ENCODE measurements around the gene AKTIP. TPM values are rescaled to one million over a fixed set of nuclear protein-coding genes. Genes with fewer than 3 reads are reported as not detected.

AKTIP gene
- polyA plus RNA-seq, 1 donor from 2014 or later = 68.6 TPM

GRCh38 chr16:53494636-53495035 lies 8.4 kb downstream of the AKTIP start:
- TF ChIP-seq EZH2 (IDR thresholded peaks at IDR 0.05; ENCODE audit: borderline replicate concordance, insufficient read depth, low read length, poor library complexity, severe bottlenecking) = no peak
- no peak for TF ChIP-seq CTCF (IDR thresholded peaks at IDR 0.05; ENCODE audit: poor library complexity, severe bottlenecking)
- TF ChIP-seq REST (IDR thresholded peaks at IDR 0.05; ENCODE audit: borderline replicate concordance) = no peak
- no peak for TF ChIP-seq SMC3 (conservative IDR thresholded peaks at IDR 0.05; ENCODE audit: poor library complexity)
- no peak for TF ChIP-seq EP300 (conservative IDR thresholded peaks at IDR 0.05; ENCODE audit: poor library complexity, severe bottlenecking)
- no peak for TF ChIP-seq MXI1 (conservative IDR thresholded peaks at IDR 0.05; ENCODE audit: poor library complexity, severe bottlenecking)
- no peak for TF ChIP-seq RAD21 (conservative IDR thresholded peaks at IDR 0.05)
- TF ChIP-seq POLR2AphosphoS5 (IDR thresholded peaks at IDR 0.05) = no peak
- TF ChIP-seq TAF1 (IDR thresholded peaks at IDR 0.05; ENCODE audit: low read depth) = no peak
- Histone ChIP-seq H3K4me3 (ENCODE audit: low read length) (no peak overlapping the region), H3K9me3 (ENCODE audit: low read length) (no peaks in the 10 kb centered on the region), H3K9me2 (ENCODE audit: insufficient read depth, low read length) (no peaks in the 10 kb centered on the region), H3K36me3 (ENCODE audit: insufficient read depth, low read length) (no peaks in the 10 kb centered on the region), H3K4me2 (ENCODE audit: low read length) (no peak overlapping the region), H3K79me2 (replicated peaks; ENCODE audit: insufficient read depth, low read length) (no peaks in the 10 kb centered on the region), H3K27ac (ENCODE audit: low read length) (no peak overlapping the region), H3K27me3 (ENCODE audit: insufficient read depth, low read depth, low read length) (no peaks in the 10 kb centered on the region), H2AFZ (ENCODE audit: low read depth, low read length) (no peak overlapping the region), H4K20me1 (ENCODE audit: insufficient read depth) (no peaks in the 10 kb centered on the region), H3K9ac (ENCODE audit: low read length) (no peak overlapping the region), H3F3A (ENCODE audit: insufficient read depth, low read length, poor library complexity, severe bottlenecking) (no peaks in the 10 kb centered on the region)

- Histone ChIP-seq H3K27me3 (ENCODE audit: insufficient read depth, low read depth, low read length) (no peaks in the 10 kb centered on the region), H3K4me2 (ENCODE audit: low read length) (no peak overlapping the region), H3K4me3 (ENCODE audit: low read length) (no peak overlapping the region), H3K9me3 (ENCODE audit: low read length) (no peaks in the 10 kb centered on the region), H2AFZ (ENCODE audit: low read depth, low read length) (no peak overlapping the region), H4K20me1 (ENCODE audit: insufficient read depth) (no peaks in the 10 kb centered on the region), H3K9me2 (ENCODE audit: insufficient read depth, low read length) (no peaks in the 10 kb centered on the region), H3K79me2 (replicated peaks; ENCODE audit: insufficient read depth, low read length) (no peaks in the 10 kb centered on the region), H3K27ac (ENCODE audit: low read length) (no peak overlapping the region), H3K36me3 (ENCODE audit: insufficient read depth, low read length) (peaks cover 4% of the 10 kb centered on the region), H3K9ac (ENCODE audit: low read length) (no peak overlapping the region), H3F3A (ENCODE audit: insufficient read depth, low read length, poor library complexity, severe bottlenecking) (no peaks in the 10 kb centered on the region)
- TF ChIP-seq SMC3 (conservative IDR thresholded peaks at IDR 0.05; ENCODE audit: poor library complexity) = no peak
- TF ChIP-seq RAD21 (conservative IDR thresholded peaks at IDR 0.05) = no peak
- TF ChIP-seq CTCF (IDR thresholded peaks at IDR 0.05; ENCODE audit: poor library complexity, severe bottlenecking) = no peak
- TF ChIP-seq EP300 (conservative IDR thresholded peaks at IDR 0.05; ENCODE audit: poor library complexity, severe bottlenecking) = no peak
- no peak for TF ChIP-seq EZH2 (IDR thresholded peaks at IDR 0.05; ENCODE audit: borderline replicate concordance, insufficient read depth, low read length, poor library complexity, severe bottlenecking)
- TF ChIP-seq TAF1 (IDR thresholded peaks at IDR 0.05; ENCODE audit: low read depth) = no peak
- TF ChIP-seq MXI1 (conservative IDR thresholded peaks at IDR 0.05; ENCODE audit: poor library complexity, severe bottlenecking) = no peak
- TF ChIP-seq REST (IDR thresholded peaks at IDR 0.05; ENCODE audit: borderline replicate concordance) = no peak
- no peak for TF ChIP-seq POLR2AphosphoS5 (IDR thresholded peaks at IDR 0.05)
Measured at GRCh38 chr16:53492503-53492902, 10.5 kb downstream of the AKTIP start.

All from neural cell (in vitro differentiated cells).